GM21526 (cell line): ENCODE measurements around the gene KRTAP2-4.
"Not testable (repeated sequence)": the region's sequence is repeated elsewhere in the genome, so short reads cannot be mapped to it uniquely, and the experiment has no call there.

Source experiments
- ATAC-seq: cut with Tn5 transposase; IDR thresholded peaks from one replicate; pipeline ENCODE4 v1.9.1; 2021; ENCODE audit warnings: moderate library complexity; ENCODE audit not compliant: unreplicated experiment, low FRiP score

The KRTAP2-4 gene

GRCh38 chr17:41040783-41041571, 24.7 kb downstream of the KRTAP2-4 start, which contains the start of gene KRTAP1-1:
Gene KRTAP1-1 (minus strand): TSS chr17:41041450. CDS start chr17:41041397, 53 bp downstream.
- ATAC-seq: not testable (repeated sequence)

GRCh38 chr17:41037853-41038350, 27.8 kb downstream of the KRTAP2-4 start:
- ATAC-seq: no peak

- ATAC-seq: not testable (repeated sequence)
These were observed 31.2 kb downstream of the KRTAP2-4 start, which contains the start of gene KRTAP1-3 for GRCh38 chr17:41034346-41034935. Gene KRTAP1-3 (minus strand): TSS chr17:41034874. CDS start chr17:41034821, 53 bp downstream.

GRCh38 chr17:41029633-41030245, 35.9 kb downstream of the KRTAP2-4 start, which contains the start of gene KRTAP1-4:
Gene KRTAP1-4 (minus strand): TSS chr17:41030195. CDS start chr17:41030078, 117 bp downstream.
- ATAC-seq: no peak

DNA sequence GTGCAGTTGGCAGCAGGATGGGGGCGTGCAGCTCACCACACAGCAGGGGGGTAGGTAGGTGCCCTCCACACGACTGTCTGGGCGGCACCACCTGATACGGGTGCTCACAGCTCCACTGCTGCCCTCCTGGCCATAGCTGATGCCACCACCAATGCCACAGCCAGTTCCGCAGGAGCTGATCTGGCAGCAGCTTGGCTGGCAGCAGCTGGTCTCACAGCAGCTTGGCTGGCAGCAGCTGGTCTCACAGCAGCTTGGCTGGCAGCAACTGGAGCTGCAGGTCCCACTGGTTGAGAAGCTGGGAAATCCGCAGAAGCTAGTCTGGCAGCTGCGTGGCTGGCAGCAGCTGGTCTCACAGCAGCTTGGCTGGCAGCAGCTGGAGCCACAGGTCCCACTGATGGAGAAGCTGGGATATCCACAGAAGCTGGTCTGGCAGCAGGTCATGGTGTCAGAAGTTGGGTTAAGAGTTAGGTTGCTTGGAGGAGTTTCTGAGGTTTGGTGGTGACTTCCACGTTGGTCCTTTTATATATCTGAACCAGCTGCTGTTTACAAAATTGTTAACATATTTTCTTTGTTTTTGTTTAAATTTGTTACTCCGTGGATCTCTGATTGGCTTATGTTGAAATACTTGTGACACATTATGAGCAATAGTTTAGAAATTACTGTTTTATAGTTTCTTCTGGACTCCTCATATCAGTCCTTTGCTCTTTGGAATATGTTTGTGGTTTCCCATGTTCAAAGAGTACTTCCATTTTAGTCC, 38.8 kb downstream of the KRTAP2-4 start, which contains the start of gene KRTAP1-5:
Gene KRTAP1-5, minus strand, starts transcription at position 494 of the 757 bp plus-strand sequence. Its CDS starts 53 bp downstream, at position 441.
- no peak for ATAC-seq

DNA sequence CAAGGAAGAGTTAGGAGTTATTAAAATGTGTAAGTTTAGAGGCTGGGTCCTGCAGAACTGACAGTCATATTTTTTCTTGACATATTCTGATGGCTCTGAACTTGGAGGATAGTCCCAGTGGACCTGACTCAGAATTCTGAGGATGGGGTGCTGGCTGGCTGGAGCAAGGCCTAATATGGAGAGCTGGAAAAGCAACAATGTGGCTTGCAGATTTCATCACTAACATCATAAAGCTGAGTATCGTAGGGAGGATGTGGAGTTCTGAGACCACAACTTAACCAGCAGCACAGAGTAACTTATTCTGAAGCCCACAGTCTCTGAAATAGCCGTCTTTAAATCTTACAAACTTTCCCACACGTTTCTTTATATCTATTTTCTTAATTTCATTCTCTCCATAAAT, 41.0 kb downstream of the KRTAP2-4 start:
- ATAC-seq: no peak

DNA sequence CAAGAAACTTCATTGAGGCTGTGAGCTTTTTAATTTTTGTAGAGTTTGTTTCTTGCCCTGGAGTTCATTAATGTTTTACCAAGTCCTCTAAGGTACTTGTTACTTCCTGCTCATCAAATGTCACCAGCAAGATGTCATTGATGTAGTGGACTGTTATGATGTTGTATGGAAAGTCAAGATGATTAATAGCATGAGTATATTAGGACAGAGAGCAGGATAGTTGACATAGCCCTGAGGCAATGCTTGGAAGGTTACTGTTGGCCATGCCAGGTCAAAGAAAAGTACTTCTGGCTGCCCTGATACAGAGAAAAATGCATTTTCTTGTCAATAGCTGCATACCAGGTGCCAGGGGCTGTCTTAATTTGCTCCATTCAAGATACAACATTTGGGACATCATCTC, 45.3 kb downstream of the KRTAP2-4 start:
- ATAC-seq: no peak

- ATAC-seq: no peak
These were observed 46.3 kb downstream of the KRTAP2-4 start for GRCh38 chr17:41019415-41019814.

DNA sequence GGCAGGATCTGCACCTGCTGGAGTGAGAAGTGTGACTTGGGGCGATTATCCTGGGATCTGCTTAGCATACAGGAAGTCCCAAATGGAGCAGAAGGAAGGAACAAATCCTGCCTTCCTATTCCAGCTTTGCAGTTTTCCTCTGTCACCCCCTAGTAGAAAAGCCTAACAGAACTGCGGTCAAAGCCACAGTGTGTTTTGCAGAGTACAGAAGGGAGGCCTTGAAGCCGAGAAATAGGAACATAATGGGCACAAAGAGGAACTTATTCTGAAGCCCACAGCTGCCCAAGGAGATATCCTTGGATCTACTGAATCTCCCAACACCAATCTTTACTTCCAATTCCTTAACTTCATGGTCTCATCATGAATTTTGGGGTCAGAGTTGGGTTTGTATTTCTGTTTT, 47.1 kb downstream of the KRTAP2-4 start:
- ATAC-seq: no peak

- no peak for ATAC-seq
These were observed 49.0 kb downstream of the KRTAP2-4 start for GRCh38 chr17:41016578-41017215.

DNA sequence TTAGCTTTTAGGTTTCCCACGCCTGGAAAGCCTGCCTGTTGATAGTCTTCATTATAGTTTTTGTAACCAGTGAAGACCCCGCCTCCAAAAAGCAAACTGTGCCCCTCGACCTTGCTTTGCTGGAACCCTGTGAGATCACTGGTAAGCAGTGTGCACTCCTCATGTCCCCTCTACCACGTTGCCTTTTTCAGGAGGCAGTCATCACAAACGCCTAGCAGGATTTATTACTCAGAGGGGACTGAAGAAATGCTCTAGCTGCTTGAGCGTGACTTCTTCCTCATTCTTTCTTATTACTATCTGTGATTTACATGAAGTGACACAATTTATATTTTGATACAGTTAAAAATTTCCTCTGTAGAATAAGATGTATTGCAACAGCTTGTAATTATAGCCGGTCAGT, 50.2 kb downstream of the KRTAP2-4 start:
- ATAC-seq: no peak
